Stimulated activated CD4-positive, alpha-beta T cell treated with anti-CD3 and anti-CD28 coated beads, Interleukin-15, amount 100 ng/mL, for 24 hours (primary cell): ENCODE measurements around the gene FIS1.
"Not testable (repeated sequence)": the region's sequence is repeated elsewhere in the genome, so short reads cannot be mapped to it uniquely, and the experiment has no call there.

Source experiments
- DNase-seq: peaks from one replicate; pipeline ENCODE4 v3.0.0-alpha.2; 2020

The FIS1 gene

GRCh38 chr7:101255796-101256195 lies 10.9 kb upstream of the FIS1 start:
- DNase-seq, result no peak

- not testable (repeated sequence) for DNase-seq
Observed at GRCh38 chr7:101253199-101253598, 8.3 kb upstream of the FIS1 start.

DNA sequence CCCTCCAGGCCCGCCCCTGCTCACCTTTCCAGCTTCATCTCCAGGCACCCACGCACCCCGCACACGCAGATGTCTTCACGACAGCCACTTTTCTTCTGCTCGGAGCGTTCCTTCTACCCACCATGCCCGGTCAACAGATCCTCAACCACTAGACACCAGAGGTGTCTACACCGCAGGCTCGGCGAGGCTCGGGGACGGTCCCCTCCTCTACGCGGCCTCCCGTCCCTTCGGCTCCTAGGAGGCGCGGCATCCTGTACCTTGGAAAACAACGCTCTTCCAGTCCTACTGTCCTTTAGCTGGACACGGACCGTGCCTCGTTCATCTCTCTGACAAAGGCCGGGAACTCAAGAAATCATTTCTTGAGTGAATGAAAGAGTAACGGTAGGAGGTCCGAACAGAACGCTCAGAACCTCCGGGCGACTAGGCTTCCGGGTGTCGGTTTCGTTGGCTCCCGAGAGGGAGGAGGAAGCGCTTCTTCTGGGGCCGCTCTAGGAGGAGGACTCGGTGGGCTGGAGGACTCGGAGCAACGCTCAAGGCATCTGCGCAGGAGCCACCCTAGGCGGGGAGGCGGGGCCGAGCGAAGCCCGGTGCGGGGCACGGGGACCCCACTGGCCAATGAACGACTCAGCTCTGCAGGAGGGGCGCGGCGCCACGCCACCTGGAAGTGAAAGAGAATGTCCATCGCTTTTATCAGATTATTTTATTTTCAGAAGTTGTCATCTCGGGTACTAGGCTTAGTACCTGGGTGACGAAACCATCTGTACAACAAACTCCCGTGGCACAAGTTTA lies 7.2 kb upstream of the FIS1 start:
- DNase-seq, result peak; percentile 100

DNA sequence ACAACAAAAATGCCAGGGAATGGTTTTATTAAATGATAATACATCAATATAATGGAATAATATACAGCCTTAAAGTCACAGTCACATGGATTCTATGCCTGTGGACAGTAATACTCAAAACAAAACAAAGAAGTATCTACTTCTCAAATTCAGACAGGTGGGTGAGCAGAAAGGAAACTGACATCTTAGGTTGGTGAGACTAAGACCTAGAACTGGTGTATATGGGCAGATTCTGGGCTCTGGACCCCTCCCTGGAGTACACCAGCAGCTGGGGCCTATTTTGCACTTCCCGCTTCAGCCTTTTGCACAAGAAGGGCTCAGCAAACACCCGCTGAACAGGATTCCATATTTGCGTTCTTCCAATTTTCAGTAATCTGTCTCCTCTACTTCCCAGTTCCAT lies 5.4 kb upstream of the FIS1 start:
- no peak for DNase-seq

GRCh38 chr7:101248276-101248675 lies 3.4 kb upstream of the FIS1 start:
- DNase-seq, result no peak

DNA sequence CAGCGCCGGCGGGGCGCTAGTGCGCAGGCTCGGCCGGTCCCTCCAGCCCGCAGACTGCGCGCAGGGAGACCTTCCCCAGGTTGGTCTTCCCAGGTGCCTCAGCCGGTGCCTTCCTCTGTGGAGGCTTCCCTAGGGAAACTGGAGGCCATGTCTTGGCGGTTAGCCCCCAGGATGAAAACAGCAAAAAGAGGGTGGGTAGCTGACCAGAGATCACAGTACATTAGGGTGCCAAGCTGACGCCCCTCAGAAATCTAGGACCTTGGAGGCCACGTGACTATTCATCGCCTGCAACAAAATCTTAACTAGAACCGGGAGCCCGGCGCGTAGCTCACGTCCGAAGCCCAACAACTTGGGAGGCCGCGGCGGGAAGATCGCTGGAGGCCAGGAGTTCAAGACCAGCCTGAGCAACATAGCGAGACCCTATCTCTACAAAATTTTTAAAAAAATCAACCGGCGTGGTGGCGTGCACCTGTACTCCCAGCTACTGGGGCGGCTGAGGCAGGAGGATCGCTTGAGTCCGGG lies 327 bp upstream of the FIS1 start:
- DNase-seq, result no peak

DNA sequence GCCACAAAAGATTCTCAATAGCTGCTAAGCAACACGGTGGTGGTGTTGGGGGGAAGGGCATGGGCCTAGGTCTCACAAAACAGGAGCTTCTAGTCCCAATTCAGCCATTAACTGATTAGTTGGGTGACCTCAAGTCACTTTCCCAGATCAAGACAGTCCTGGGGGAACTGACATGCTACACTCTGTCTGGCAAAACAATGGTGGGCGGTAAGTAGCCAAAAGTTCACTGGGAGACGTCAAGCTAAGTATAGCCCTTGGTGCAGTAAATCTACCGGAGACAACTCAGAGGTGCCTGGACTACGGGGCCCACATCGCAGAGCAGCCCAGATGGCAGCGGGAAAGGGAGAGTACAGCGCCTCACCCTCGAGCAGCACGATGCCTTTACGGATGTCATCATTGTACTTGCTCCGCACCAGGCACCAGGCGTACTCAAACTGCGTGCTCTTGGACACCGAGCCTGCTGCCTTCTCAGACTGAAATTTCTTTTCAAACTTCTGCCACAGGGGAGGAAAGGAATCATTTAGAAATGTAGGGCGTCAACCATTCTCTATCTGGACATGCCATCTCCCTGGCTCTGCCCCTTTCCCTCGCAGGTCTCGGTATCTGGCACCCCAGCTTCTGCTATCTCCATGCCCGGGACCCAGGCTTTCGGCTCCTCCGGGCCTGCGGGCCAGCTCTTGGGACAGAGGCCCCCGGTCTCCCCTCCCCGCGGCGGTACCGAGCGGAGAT lies 1.1 kb downstream of the FIS1 start:
- DNase-seq, result no peak

GRCh38 chr7:101241443-101242349 lies 3.2 kb downstream of the FIS1 start:
- no peak for DNase-seq

DNA sequence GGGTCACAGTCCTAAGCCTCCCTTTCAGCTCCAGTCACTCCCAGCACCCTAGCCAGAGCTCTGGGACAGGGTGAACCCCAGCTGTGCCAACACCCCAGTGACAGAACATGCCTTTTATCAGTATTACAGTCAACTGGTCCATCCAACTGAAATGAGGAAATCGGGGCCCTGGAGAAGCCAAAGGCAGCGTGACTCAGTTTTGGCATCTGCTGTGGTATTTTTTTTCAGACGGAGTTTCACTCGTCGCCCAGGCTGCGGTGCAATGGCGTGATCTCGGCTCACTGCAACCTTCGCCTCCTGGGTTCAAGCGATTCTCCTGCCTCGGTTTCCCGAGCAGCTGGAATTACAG lies 3.9 kb downstream of the FIS1 start:
- DNase-seq, result no peak

GRCh38 chr7:101240226-101241014 lies 4.5 kb downstream of the FIS1 start:
- no peak for DNase-seq

- DNase-seq, result no peak
Observed at GRCh38 chr7:101239951-101240220, 5.0 kb downstream of the FIS1 start.

DNA sequence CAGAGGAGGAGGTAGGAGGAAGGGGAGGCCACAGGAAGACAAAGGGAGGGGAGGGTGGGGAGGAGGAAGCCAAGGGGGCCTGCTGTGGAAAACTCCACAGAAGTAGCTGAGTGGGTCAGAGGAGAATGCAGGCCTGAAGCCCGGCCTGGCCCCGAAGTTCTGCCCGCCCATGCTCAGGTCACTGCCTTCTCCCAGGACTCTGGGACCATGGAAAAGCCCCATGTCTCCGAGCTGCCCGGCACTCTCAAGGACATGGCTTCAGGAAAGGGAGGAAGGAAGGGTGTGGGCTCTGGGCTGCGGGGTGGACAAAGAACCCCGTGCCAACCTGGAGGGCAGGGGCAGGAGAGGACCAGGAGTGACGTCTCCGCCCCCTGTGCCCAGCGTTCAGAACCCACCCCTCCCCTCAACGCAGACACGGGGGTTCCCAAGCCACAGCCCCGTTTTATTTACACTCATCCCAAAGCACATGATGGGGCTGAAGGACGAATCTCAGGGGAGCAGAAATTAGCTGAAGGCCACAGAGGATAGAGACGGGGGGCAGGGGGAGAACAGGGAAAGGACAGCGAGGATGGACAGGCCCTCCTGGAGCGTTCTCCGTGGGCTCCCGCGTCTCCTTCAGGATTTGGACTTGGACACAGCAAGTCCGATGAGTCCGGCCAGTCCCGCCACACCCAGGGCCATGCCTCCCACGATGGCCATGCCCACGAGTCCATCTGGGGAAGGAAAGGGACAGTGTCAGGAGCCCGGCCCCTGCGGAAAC lies 5.5 kb downstream of the FIS1 start:
- no peak for DNase-seq

DNA sequence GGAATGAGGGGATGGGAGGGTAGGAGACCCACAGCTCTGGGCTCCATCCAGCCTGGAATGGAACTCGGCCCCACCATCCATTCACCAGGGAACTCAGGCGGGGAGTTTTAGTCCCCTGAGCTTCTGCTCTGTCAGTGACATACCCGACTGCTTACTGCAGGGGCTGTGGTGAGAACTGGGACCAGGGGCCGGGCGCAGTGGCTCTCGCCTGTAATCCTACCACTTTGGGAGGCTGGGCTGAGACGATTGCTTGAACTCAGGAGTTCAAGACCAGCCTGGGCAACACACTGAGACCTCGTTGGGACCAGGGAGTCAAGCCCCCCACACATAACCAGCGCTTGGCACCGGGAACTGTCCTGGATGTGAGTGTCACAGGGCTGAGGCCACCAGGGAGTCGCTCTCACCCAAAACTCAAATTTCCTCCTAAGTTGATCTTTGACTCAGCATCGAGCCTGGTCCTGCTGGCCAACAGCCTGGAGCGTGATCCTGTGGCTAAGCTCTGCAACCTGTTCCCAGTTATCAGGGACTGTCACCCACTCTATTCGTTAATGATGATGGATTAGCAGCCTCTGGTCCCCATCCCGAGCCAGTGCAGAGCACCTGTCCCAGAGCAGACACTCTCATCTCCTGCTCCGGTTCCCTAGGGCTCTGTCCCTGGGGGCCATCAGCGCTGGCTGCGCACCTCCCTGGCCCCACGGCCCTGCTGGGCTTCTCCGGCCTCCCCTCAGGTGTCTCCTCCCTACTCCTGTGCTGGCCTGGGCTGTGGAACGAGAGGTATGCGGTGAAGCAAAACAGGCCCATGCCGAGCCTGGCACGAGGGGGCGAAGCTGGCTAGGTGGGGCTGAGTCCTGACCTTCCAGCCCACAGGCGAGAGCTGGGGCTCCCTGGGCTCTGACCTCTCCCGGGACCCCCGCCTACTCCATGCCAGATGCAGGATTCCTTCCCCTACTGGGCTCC lies 6.4 kb downstream of the FIS1 start:
- DNase-seq, result no peak

- no peak for DNase-seq
Observed at GRCh38 chr7:101237206-101238067, 7.4 kb downstream of the FIS1 start, which contains the start of gene CLDN15. CLDN15 (minus strand) TSS chr7:101237802; CDS start chr7:101237581, 221 bp downstream.

DNA sequence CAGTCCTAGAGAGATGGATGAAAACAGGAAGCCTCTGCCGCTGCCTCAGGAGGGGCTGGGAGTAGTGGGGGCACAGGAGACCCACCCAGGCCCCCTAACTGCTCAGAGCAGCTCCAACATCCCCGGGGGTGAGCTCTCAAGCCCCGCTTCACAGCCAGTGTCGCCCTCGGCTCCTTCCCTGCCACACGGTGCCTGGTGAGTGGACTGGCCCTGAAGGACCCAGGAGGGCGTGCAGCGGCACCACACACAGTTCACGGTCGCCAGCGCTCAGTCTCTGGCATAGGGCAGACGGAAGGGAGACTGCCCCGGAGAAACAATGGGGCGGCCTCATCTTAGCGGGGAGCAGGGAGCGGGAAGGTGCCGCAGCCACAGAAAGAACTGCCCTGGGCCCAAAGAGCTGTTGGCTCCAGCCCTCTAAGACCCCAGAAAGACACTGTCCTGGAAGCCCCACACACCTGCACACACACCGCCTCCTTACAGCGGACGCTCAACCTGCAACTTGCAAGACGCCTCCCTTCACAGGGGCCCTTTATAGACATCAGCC lies 8.5 kb downstream of the FIS1 start:
- no peak for DNase-seq

- DNase-seq, result no peak
Observed at GRCh38 chr7:101235522-101235921, 9.4 kb downstream of the FIS1 start.

DNA sequence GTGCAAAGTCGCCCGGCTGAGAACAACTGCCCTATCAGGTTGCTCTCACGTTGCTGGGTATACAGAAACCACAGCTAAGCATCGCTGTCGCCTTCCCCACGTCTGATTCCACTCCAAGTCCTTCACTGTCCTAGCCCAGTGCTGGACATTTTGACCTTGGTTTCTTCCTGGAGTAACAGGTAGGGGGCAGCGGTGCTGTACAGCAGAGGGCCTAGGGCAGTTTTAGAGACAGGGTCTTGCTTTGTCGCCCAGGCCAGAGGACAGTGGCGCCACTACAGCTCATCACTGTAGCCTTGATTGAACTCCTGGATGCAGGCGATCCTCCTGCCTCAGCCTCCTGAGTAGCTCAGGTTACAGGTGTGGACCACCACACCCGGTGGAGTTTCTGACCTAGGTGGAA lies 9.8 kb downstream of the FIS1 start:
- no peak for DNase-seq

DNA sequence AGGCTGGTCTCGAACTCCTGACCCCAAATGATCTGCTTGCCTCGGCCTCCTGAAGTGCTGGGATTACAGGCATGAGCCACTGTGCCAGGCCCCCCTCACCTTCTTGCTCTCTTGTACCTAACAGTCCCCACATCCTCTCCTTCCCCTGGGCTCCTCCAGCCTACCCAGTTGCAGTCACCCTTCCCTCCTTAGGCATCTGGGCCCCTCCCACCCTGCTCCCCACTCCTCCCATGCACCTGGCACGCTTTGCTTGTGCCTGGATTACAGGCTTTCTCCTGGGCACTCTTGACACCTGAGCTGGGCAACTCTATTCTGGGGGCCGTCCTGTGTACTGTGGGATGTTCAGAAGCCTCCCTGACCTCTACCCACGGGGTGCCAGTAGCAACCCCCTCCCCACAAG lies 10.2 kb downstream of the FIS1 start:
- DNase-seq, result no peak

GRCh38 chr7:101233907-101234547 lies 10.9 kb downstream of the FIS1 start:
- no peak for DNase-seq
